ENCODE measurements around the gene ERP29. TPM values are rescaled to one million over a fixed set of nuclear protein-coding genes. Genes with fewer than 3 reads are reported as not detected.

The ERP29 gene
- polyA plus RNA-seq, 1 donor from 2014 or later, result 159 TPM

GRCh38 chr12:111984820-111985219 is 28.4 kb upstream of the ERP29 start:
- TF ChIP-seq MXI1 (conservative IDR thresholded peaks at IDR 0.05; ENCODE audit: poor library complexity, severe bottlenecking) (no peak), TAF1 (IDR thresholded peaks at IDR 0.05; ENCODE audit: low read depth) (no peak), CTCF (IDR thresholded peaks at IDR 0.05; ENCODE audit: poor library complexity, severe bottlenecking) (no peak), EP300 (conservative IDR thresholded peaks at IDR 0.05; ENCODE audit: poor library complexity, severe bottlenecking) (no peak), SMC3 (conservative IDR thresholded peaks at IDR 0.05; ENCODE audit: poor library complexity) (no peak), REST (IDR thresholded peaks at IDR 0.05; ENCODE audit: borderline replicate concordance) (no peak), RAD21 (conservative IDR thresholded peaks at IDR 0.05) (no peak), EZH2 (IDR thresholded peaks at IDR 0.05; ENCODE audit: borderline replicate concordance, insufficient read depth, low read length, poor library complexity, severe bottlenecking) (no peak), POLR2AphosphoS5 (IDR thresholded peaks at IDR 0.05) (no peak)
- H3K4me3 ChIP-seq (ENCODE audit: low read length), result no peak overlapping the region
- H3K79me2 ChIP-seq (replicated peaks; ENCODE audit: insufficient read depth, low read length), result no peaks in the 10 kb centered on the region
- no peak overlapping the region for H2AFZ ChIP-seq (ENCODE audit: low read depth, low read length)
- H3K9ac ChIP-seq (ENCODE audit: low read length), result no peak overlapping the region
- H3K36me3 ChIP-seq (ENCODE audit: insufficient read depth, low read length), result no peaks in the 10 kb centered on the region
- H3K9me2 ChIP-seq (ENCODE audit: insufficient read depth, low read length), result no peaks in the 10 kb centered on the region
- no peaks in the 10 kb centered on the region for H3F3A ChIP-seq (ENCODE audit: insufficient read depth, low read length, poor library complexity, severe bottlenecking)
- no peak overlapping the region for H3K4me2 ChIP-seq (ENCODE audit: low read length)
- no peaks in the 10 kb centered on the region for H3K9me3 ChIP-seq (ENCODE audit: low read length)
- H4K20me1 ChIP-seq (ENCODE audit: insufficient read depth), result no peaks in the 10 kb centered on the region
- H3K27ac ChIP-seq (ENCODE audit: low read length), result no peak overlapping the region
- H3K27me3 ChIP-seq (ENCODE audit: insufficient read depth, low read depth, low read length), result no peaks in the 10 kb centered on the region

GRCh38 chr12:111991535-111991934 is 21.7 kb upstream of the ERP29 start:
- no peaks in the 10 kb centered on the region for H3K79me2 ChIP-seq (replicated peaks; ENCODE audit: insufficient read depth, low read length)
- no peak for TF ChIP-seq EP300 (conservative IDR thresholded peaks at IDR 0.05; ENCODE audit: poor library complexity, severe bottlenecking)
- TF ChIP-seq TAF1 (IDR thresholded peaks at IDR 0.05; ENCODE audit: low read depth), result no peak
- no peak for TF ChIP-seq CTCF (IDR thresholded peaks at IDR 0.05; ENCODE audit: poor library complexity, severe bottlenecking)
- no peak for TF ChIP-seq SMC3 (conservative IDR thresholded peaks at IDR 0.05; ENCODE audit: poor library complexity)
- no peak for TF ChIP-seq RAD21 (conservative IDR thresholded peaks at IDR 0.05)
- TF ChIP-seq REST (IDR thresholded peaks at IDR 0.05; ENCODE audit: borderline replicate concordance), result no peak
- no peak for TF ChIP-seq EZH2 (IDR thresholded peaks at IDR 0.05; ENCODE audit: borderline replicate concordance, insufficient read depth, low read length, poor library complexity, severe bottlenecking)
- TF ChIP-seq MXI1 (conservative IDR thresholded peaks at IDR 0.05; ENCODE audit: poor library complexity, severe bottlenecking), result no peak
- TF ChIP-seq POLR2AphosphoS5 (IDR thresholded peaks at IDR 0.05), result no peak
- H3K9ac ChIP-seq (ENCODE audit: low read length), result no peak overlapping the region

More at GRCh38 chr12:111991535-111991934, 21.7 kb upstream of the ERP29 start:
- Histone ChIP-seq H3K9me2 (ENCODE audit: insufficient read depth, low read length) (no peaks in the 10 kb centered on the region), H3F3A (ENCODE audit: insufficient read depth, low read length, poor library complexity, severe bottlenecking) (no peaks in the 10 kb centered on the region), H2AFZ (ENCODE audit: low read depth, low read length) (no peak overlapping the region), H3K36me3 (ENCODE audit: insufficient read depth, low read length) (no peaks in the 10 kb centered on the region), H3K4me3 (ENCODE audit: low read length) (no peak overlapping the region), H3K27me3 (ENCODE audit: insufficient read depth, low read depth, low read length) (no peaks in the 10 kb centered on the region), H3K27ac (ENCODE audit: low read length) (no peak overlapping the region), H4K20me1 (ENCODE audit: insufficient read depth) (no peaks in the 10 kb centered on the region), H3K9me3 (ENCODE audit: low read length) (no peaks in the 10 kb centered on the region), H3K4me2 (ENCODE audit: low read length) (no peak overlapping the region)

All from neural cell (in vitro differentiated cells).